ENCODE results near the gene CCSER1.
"Not testable (repeated sequence)": the region's sequence is repeated elsewhere in the genome, so short reads cannot be mapped to it uniquely, and the experiment has no call there.

The CCSER1 gene

DNA sequence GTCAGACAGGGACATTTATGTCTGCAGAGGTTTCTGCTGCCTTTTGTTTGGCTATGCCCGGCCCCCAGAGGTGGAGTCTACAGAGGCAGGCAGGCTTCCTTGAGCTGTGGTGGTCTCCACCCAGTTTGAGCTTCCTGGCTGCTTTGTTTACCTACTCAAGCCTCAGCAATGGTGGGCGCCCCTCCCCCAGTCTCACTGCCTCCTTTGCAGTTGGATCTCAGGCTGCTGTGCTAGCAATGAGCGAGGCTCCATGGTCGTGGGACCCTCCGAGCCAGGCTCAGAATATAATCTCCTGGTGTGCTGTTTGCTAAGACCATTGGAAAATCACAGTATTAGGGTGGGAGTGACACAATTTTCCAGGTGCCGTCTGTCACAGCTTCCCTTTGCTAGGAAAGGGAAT is 578.3 kb downstream of the CCSER1 start:
- not testable (repeated sequence) for DNase-seq (ENCODE audit: low read depth in 2 of 2)

DNA sequence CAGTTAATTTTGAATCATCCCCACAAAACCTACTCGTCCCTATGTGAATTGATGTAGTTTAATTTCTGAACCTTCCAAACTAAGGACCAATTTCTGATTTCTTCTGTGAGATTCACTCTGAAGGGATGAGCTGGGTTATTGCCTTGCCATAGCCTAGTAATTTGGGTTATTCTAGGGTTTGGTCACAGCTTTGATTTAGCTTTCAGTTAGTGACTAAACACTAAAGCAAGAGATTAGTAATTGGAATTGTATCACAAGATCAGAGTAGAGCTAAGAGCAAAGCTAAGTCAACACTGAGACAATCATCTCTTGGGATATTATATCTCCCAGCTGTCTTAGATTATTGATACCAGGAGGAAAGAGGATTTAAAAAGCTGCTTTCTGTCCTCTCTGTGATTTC is 588.0 kb downstream of the CCSER1 start:
- no peak for DNase-seq (ENCODE audit: low read depth in 2 of 2)

DNA sequence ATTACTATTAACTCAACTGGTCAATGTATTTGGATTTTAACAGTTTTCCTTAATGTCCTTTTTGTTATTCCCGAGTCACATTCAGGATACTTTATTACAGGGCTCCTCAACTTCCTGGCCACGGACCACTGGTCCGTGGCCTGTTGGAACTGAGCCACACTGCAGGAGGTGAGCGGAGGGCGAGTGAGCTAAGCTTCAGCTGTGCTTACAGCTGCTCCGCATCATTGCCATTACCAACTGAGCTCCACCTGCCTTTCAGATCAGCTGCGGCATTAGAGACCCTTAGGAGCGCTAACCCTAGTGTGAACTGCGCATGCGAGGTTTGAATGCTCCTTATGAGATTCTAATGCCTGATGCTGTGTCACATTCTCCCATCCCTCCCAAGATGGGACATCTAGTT is 591.7 kb downstream of the CCSER1 start:
- no peak for DNase-seq (ENCODE audit: low read depth in 2 of 2)

DNA sequence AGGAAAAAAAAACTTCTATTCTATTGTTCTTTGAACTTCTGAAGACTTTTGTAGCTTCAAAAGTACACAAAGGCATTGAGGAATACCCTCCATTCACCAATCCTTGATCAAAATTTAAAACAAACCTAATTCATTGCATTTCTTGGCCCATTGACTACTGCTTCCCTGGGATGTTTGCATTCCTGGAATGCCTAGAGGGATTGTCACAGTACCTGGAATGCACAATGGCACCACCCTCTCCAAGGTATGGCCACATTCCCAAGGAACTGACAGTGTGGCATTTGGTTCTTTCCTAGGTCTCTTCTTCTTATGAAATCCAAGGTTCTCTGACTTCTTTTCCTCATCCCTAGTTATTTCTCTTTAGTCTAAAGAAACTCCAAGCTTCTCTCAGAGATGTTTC is 600.7 kb downstream of the CCSER1 start:
- no peak for DNase-seq (ENCODE audit: low read depth in 2 of 2)

DNA sequence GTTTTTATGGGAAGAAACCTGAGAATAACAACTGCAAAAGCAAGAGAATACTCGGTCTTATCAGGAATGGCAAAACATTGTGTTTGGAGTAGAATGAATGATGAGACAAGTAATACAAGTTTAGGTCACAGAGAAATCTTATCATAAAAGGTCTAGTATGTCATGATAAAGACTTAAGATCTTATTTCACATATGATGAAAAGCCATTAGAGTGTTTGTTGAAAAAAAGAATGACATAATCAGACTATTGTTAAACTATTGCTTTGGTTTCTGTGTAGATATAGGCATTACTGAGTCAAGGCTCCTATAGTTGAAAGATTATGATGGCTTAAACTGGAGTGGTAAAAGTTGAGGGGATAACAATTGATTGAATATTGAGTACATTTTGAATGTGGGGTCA is 603.6 kb downstream of the CCSER1 start:
- DNase-seq (ENCODE audit: low read depth in 2 of 2) = no peak

DNA sequence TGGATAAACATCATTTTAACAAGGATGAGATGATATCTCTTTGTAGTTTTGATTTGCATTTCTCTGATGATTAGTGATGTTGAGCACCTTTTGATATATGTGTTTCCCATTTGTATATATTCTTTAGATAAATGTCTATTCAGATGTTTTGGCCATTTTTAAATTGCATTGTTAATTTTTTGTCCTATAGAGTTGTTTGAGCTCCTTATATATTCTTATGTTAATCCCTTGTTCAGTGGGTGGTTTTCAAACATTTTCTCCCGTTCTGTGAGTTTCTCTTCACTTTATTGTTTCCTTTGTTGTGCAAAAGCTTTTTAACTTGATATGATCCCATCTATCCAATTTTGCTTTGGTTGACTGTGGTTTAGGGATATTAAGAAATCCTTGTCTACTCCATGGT is 606.0 kb downstream of the CCSER1 start:
- no peak for DNase-seq (ENCODE audit: low read depth in 2 of 2)

DNA sequence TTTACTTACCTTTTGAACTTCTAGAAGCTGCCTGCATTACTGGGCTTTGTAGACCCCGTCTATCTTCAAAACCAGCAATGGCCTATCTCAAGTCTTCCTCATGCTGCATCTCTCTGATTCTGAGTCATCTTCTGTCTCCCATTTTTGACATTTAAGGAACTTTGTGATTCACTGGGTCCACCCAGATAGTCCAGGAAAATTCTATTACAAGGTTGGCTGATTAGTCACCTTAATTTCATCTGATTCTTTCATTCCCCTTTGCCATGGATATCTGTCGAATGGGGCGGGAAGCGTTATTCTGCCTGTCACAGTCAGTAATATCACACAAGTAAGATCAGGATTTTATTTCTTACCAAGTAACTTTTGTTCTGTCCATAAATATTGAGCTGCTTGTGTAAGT is 618.0 kb downstream of the CCSER1 start:
- no peak for DNase-seq (ENCODE audit: low read depth in 2 of 2)

DNA sequence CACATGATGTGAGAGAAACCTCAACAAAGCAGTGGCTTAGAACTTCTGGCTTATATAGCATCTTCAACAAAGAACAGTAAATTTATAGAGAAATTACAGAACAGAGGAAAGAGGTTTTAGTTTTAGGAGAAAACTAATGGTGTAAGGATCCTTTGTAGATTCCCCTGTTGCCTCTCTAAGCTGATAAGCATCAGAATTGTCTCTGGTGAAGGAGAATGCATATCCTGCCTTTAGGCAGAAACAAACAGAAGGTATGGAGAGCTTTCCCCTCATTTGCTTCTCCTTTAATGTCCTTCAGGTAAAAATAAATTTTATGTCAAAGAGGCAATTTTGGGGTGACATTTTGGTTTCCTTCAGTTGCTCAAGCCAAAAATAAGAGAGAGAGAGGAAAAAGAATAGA is 625.9 kb downstream of the CCSER1 start:
- no peak for DNase-seq (ENCODE audit: low read depth in 2 of 2)

DNA sequence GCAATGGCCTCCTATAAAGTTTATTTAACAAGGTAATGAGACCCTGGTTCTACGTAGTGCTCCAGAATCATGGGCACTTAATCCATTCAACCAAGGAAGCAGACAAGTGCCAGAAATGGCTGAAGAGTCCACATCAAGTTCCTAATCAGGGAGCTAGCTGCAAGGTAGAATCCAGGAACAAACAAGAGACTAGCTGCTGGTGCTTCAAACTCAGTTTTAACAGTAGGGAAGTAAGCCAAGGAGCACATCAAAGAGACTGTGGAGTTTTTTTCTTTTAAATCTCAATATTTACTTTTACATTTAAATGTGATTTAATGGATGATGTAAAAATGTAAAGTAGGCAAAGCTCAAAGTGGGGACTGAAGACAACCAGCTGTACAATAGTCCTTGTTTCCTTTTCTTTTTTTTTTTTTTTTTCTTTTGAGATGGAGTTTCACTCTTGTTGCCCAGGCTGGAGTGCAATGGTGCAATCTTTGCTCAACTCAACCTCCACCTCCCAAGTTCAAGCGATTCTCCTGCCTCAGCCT is 630.4 kb downstream of the CCSER1 start:
- no peak for DNase-seq (ENCODE audit: low read depth in 2 of 2)

DNA sequence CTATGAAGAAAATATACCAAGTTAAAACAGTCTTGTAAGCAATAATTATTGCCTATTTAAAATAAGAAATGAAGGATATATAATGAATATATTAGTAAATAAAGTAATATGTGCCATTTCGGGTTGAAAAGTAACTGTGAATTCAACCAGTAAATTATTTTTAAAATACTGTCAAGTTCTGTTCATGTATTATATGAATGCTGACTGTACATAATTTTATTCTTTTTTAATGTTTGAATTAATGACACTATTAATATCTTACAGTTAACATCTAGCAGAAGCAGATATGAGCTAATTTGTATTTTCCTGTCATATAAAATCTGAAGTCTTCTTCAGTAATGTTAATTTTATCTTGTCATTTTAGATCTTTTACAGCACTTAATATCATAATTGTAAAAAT is 632.9 kb downstream of the CCSER1 start:
- DNase-seq (ENCODE audit: low read depth in 2 of 2) = no peak

DNA sequence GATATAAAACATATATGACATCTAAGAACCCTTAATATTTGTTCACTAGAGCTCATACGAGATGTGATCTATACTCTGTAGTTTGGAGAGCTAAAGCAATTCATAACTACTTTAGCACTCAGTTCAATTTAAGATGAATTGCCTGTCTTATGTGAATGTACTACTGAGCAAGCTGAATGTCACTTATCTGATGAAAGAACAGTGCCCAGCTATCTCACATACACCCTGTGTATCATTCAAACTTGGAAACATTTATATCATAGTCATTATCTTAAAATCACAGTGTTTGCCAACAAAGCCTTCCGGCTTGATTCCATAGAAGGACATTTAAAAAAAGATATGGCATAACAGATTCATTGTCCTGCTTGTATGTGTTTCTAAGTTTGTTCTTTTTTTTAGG is 639.6 kb downstream of the CCSER1 start:
- no peak for DNase-seq (ENCODE audit: low read depth in 2 of 2)

DNA sequence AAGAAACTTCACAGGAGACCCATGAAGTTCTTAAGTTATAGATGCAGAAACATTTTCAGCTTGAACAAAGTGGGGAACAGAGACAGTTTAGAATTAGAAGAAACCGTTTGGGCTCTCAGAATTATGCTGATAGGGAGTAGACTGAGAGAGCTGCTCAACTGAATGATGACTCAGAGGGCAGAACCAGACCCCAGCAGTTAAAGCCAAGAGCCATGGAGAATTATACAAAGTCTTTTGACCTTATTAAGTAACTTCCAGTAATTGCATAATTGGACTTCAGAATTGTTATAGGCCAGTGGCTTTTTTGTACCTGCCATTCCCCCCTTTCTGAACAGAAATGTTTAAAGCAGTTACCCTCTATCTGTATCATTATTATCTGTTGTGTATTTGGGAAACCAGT is 642.1 kb downstream of the CCSER1 start:
- no peak for DNase-seq (ENCODE audit: low read depth in 2 of 2)

DNA sequence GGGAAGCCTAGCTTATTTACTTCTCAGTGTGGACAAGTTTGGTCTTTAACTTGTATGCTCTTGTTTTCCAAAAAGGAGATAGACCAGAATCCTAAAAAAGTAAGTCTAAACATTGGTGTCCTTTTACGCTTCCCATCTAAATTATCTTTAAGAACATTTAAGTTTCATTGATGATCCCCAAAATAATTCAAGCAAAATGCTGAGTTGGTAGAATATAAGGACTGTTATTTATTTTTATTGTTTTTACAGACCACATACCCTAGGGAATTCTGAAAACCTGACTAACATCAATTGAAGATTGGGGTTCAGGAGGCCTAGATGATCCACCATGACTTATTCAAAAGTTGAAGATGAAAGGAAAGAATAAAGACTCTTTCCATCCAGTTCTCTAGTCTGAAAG is 653.0 kb downstream of the CCSER1 start:
- no peak for DNase-seq (ENCODE audit: low read depth in 2 of 2)

DNA sequence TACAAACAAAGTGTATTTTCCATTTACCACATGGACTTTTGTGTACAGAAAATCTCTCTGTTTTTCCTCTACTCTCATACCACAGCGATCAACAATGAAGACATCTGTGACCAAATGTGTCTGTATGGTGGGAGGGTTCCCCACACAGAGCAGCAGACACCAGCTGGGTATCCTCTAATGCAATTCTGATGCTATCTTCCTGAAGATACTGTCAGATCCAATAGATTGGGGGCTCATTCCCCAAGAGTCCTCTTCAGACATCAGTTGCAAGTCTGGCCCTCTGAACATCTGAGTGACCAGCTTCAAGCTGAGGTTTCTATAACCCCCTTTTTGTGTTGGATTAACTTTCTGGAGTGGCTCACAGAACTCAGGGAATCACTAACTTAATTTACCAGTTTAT is 659.4 kb downstream of the CCSER1 start:
- DNase-seq (ENCODE audit: low read depth in 2 of 2) = no peak

DNA sequence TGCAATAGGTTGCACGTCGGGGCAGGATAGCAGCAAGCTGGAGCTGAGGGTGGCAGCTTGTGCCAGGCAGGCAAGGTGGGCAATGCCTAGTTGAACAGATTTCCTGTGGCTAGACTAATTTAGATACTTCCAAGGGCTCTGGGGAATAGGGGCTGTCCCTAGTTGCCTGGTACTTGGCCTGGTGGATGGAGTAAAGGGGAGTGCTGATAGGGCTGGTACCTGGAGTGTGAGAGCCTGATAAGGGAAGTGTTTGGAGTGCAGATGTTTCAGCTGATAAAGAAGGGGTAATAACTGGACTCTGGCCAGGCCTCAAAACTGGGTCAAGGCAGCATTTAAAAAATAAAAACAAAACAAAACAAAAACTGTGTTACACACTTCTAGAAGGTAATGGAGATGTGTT is 665.5 kb downstream of the CCSER1 start:
- no peak for DNase-seq (ENCODE audit: low read depth in 2 of 2)

DNA sequence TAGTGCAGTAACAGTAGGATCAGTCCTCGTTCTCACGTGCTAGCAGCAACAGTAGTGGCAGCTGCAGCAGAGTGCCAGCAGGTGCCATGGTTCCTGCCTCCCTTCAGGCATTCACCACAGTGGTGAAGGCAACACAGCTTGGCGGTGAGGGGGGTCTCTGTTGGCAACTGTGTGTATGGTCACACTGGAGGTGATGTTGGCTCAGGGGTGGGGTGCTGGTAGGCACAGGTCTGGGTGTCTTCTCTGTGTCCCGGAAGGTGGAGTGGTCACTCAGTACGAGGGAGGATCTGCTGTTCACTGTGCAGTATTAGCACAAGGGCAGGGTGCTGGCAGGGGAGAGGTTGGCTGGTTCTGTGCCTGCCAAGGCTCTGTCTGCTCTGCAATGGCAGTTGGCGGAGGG is 671.8 kb downstream of the CCSER1 start:
- no peak for DNase-seq (ENCODE audit: low read depth in 2 of 2)

DNA sequence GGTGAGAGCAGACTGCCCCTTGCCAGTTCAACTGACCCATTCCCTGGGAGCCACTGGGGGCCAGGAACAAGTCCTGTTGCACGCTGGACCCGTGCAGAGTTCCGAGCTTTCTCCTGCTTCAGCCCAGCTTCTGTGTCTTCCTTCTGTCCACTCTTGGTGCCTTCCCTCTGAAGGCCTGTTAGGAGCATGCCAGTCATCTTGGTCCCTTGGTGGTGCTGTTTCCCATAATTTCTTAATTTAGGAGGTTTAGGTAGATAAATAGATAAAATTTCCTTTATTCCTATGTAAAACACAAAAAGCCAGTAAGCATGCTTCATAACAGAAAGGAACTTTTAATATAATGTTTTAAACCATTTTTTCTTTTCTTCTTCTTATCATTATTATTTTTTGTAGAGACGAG is 672.7 kb downstream of the CCSER1 start:
- DNase-seq (ENCODE audit: low read depth in 2 of 2) = no peak

DNA sequence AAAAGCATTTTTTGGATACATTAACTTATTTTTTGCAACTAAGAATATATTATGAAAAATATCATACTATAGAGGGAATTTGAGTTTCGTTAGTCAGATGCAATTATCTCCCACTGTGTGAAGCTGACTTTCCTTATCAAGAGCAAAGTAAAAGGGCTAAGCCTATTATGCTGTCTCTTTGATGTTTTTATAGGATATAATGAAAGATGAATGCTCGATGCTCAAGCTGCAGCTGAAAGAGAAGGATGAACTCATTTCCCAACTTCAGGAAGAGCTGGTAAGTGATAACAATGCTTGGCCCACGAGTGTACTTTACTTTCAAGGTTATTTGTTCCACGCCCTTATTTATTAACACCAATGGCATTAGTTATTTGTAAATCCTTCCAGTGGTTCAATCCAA is 688.4 kb downstream of the CCSER1 start:
- DNase-seq (ENCODE audit: low read depth in 2 of 2) = no peak

DNA sequence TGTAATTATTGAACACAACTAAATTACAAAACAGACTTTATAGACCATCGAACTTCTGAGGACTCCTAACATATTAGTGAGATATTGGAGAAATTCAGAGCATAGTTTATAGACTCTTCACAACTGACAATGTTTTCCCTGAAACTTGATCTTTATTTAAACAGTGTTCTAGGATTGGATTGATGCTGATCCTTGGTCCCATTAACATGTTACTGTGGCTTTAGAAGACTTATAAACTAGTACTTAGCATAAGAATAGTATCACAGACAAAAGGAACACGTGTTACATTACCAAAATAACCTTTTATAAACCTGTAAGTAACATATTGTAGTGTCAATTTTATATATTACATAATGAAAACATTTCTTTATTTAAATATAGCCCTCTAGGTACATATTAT is 689.6 kb downstream of the CCSER1 start:
- DNase-seq (ENCODE audit: low read depth in 2 of 2) = no peak

DNA sequence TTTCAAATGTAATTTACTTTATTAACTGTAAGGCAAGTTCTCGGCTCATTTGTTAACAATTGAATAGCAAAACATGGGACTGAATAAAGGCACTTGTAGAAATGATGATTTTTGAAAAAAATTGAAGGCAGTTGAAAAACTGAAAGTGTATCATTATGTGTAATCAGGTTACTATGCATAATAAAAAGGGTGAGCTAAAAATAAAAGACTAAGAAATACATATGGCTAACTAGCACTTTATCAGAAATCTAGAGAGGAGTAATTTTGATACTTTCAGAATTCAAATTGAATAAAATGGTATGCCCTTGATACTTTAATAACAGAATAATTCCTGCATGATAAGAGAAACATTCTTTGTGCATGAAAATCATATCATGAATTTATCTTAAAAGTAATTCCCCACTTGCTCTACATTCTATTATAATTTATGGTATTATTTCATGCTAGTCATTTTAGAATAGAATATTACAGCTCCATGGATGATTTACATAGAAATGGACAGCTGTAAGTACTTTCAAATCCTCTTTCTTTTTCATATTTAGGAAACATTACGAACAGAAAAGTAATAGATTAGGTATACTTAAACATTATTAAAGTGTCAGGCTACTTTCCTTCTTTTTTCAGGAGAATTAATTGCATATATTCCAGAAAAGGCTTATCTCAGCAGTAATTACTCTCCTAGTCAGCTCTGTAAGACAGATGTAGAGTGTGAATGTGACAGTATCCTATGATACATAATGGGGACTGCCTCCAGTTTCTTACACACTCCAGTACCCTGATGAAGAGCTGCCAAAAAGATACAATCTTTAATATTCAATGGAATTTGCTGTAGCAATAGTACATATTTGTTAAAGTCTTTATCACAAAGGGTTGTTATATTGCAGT is 697.3 kb downstream of the CCSER1 start:
- DNase-seq (ENCODE audit: low read depth in 2 of 2) = no peak

DNA sequence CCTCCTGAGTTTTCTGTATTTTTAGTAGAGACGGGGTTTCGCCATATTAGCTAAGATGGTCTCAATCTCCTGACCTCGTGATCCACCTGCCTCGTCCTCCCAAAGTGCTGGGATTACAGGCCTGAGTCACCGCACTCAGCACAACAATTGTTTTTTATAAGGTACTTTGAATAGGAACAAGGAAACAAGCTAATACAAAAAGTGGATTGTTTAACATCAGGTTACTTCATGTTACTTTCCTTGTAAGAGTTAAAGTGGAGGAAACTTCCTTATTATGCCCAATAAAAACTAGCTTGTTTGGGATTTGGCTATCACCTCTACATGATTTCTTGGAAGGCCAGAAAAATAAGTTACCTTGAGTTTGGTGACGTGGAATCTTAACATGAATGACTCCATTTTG is 698.7 kb downstream of the CCSER1 start:
- no peak for DNase-seq (ENCODE audit: low read depth in 2 of 2)

DNA sequence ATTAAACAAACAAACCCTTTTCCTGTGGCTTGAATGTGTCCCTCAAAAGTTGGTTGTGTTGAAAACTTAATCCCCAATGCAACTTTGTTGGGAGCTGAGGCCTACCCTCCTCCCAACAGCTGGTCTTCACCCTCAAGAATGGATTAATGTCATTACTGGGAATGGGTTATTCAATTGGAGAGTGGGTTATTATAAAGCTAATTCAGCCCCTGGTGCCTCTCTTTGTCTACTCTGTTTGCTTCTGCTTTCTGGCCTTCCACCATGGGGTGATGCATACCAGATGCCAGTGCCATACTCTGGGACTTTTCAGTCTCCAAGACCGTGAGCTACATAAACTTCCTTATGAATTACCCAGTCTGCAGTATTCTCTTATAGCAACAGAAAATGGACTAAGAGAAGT is 706.5 kb downstream of the CCSER1 start:
- no peak for DNase-seq (ENCODE audit: low read depth in 2 of 2)

DNA sequence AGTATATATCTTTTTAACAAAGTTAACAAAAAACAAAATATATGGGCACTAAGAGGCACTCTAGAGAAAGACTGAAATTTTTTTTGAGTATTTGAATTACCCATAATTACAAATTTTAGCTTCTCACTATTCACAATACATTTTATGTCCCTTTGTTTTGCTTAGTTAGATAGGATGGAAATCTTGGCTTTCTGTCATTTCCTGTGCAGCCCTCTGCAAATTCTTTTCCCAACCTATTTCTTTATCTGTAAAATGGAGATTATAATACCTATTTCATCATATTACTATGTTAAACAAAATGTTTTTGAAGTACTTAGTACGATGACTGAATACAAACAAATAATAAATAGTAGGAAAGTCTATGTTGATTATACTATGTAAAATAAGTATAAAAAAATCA is 710.0 kb downstream of the CCSER1 start:
- no peak for DNase-seq (ENCODE audit: low read depth in 2 of 2)

DNA sequence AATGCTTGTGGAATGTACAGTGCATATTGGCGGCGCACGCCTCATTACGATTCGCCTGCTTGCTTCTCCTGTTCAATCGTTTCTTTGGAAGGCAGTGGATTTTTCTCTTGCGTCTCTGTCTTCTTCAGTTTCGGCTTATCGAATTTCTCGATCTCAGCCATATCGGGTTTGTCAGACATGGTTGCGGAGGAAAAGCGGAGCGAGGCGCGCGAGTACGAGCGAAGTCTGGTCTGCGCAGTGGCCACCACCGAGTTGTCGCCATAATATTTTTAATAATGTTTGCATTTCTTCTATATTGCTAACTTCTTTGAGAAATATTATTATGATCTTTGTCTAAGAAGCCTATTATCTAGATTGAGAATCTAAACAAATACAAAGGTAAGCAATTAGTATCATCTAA is 711.7 kb downstream of the CCSER1 start:
- DNase-seq (ENCODE audit: low read depth in 2 of 2) = not testable (repeated sequence)
